Nephron (organoid): Measurements from ENCODE around the gene TSLP.

Source experiments
- H3K27ac Mint-ChIP-seq, 3 experiments: 2 replicates each; pipeline ENCODE4 v1.8.0; 2020; ENCODE audit warnings: mixed read lengths in 3 of 3, mild to moderate bottlenecking in 2 of 3, moderate library complexity in 1 of 3
- H3K27me3 Mint-ChIP-seq: 2 replicates; pipeline ENCODE4 v1.8.0; 2021; ENCODE audit warnings: low read depth, mild to moderate bottlenecking, moderate library complexity, mixed read lengths
- H3K36me3 Mint-ChIP-seq: 2 replicates; pipeline ENCODE4 v1.8.0; 2020; ENCODE audit warnings: low read depth, mixed read lengths
- H3K4me1 Mint-ChIP-seq: 2 replicates; pipeline ENCODE4 v1.8.0; 2020; ENCODE audit warnings: mixed read lengths
- H3K4me3 Mint-ChIP-seq, 3 experiments: 2 replicates each; pipeline ENCODE4 v1.8.0; 2020; ENCODE audit warnings: mild to moderate bottlenecking in 3 of 3, mixed read lengths in 3 of 3, moderate library complexity in 2 of 3
- H3K9me3 Mint-ChIP-seq: 2 replicates; pipeline ENCODE4 v1.8.0; 2020; ENCODE audit warnings: mixed read lengths
- TF ChIP-seq, protein P1 (sequence below), 3 experiments: fragments of 200-600 bp; sonication (generic); IDR thresholded peaks; one replicate each; pipeline ENCODE4 v1.5.0; 2021; ENCODE audit warnings: antibody characterized with exemption in 3 of 3; ENCODE audit not compliant: unreplicated experiment in 3 of 3

The TSLP gene

DNA sequence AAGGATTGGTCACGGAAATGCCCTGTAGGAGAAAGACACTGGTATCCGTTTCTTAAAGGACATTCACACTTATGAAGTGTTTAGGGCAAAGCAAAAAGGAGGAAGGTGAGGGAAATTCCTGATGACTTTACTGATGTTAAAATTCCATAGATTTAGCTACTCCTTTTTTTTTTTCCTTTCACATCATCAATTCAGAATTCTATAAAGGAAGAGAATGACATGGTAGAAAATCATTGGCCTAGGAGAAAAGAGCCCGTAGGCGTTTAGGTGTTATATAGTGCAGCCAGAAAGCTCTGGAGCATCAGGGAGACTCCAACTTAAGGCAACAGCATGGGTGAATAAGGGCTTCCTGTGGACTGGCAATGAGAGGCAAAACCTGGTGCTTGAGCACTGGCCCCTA, at the start of gene TSLP:
TSLP (plus strand) TSS at position 301 of the 400 bp plus-strand sequence. CDS start 178 bp downstream, outside the sequence.
- Mint-ChIP-seq H3K27me3 (peaks cover 97% of the 10 kb centered on the region), H3K27ac (no peak within 1 kb of the TSS), H3K4me3 (peak within 1 kb of the TSS; percentile 81 to 87 (median 86)), H3K9me3 (no peaks in the 10 kb centered on the region), H3K4me1 (peaks cover 10% of the 10 kb centered on the region), H3K36me3 (no peaks in the 10 kb centered on the region)
- TF ChIP-seq, protein P1, sequence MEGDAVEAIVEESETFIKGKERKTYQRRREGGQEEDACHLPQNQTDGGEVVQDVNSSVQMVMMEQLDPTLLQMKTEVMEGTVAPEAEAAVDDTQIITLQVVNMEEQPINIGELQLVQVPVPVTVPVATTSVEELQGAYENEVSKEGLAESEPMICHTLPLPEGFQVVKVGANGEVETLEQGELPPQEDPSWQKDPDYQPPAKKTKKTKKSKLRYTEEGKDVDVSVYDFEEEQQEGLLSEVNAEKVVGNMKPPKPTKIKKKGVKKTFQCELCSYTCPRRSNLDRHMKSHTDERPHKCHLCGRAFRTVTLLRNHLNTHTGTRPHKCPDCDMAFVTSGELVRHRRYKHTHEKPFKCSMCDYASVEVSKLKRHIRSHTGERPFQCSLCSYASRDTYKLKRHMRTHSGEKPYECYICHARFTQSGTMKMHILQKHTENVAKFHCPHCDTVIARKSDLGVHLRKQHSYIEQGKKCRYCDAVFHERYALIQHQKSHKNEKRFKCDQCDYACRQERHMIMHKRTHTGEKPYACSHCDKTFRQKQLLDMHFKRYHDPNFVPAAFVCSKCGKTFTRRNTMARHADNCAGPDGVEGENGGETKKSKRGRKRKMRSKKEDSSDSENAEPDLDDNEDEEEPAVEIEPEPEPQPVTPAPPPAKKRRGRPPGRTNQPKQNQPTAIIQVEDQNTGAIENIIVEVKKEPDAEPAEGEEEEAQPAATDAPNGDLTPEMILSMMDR (IDR thresholded peaks at IDR 0.05; ENCODE audit: unreplicated experiment in 3 of 3) = no peak

DNA sequence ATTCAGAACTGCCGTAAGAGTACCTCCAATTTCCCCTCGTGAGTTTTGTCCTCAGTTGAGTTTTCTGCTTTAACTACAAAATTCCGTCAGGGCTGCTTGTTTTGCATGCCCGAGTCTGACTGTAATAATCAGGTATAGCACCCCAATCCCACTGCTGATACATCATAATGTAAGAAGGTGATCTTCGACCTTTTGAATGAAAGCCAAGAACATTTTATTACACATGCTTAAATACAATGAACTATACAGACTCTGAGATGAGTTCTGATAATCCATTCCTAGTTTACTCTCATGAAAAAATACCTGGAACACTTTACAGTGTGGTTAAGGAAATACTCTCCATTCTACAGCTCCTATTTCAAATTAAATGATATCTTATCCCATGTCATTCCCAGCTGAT, 49.2 kb upstream of the TSLP start:
- Mint-ChIP-seq H3K27me3 (peaks cover 6% of the 10 kb centered on the region), H3K4me3 (no peak overlapping the region), H3K4me1 (no peaks in the 10 kb centered on the region), H3K36me3 (no peaks in the 10 kb centered on the region), H3K9me3 (no peaks in the 10 kb centered on the region), H3K27ac (no peak overlapping the region)
- TF ChIP-seq, protein P1 (IDR thresholded peaks at IDR 0.05; ENCODE audit: unreplicated experiment in 3 of 3) = no peak

DNA sequence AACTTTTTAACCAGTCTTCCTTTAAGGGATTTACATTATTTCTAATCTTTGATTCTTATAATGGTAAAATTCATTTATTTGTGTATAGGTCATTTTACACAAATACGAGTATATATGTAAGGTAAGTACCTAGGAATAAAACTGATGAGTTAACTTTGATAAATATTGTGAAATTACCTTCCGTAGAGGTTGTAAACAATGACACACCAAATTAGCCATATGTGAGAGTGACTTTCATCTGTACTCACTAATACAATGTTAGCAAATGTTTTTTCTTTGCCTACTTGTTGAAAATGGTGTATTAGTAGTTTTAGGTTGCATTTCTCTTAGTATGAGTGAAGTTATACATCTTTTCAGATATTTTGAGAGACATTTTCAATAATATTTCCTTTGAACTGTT, 42.6 kb upstream of the TSLP start:
- Mint-ChIP-seq H3K27ac (no peak overlapping the region), H3K4me1 (no peaks in the 10 kb centered on the region), H3K9me3 (peaks cover 6% of the 10 kb centered on the region), H3K27me3 (peaks cover 6% of the 10 kb centered on the region), H3K4me3 (no peak overlapping the region), H3K36me3 (no peaks in the 10 kb centered on the region)
- TF ChIP-seq, protein P1 (IDR thresholded peaks at IDR 0.05; ENCODE audit: unreplicated experiment in 3 of 3) = no peak

DNA sequence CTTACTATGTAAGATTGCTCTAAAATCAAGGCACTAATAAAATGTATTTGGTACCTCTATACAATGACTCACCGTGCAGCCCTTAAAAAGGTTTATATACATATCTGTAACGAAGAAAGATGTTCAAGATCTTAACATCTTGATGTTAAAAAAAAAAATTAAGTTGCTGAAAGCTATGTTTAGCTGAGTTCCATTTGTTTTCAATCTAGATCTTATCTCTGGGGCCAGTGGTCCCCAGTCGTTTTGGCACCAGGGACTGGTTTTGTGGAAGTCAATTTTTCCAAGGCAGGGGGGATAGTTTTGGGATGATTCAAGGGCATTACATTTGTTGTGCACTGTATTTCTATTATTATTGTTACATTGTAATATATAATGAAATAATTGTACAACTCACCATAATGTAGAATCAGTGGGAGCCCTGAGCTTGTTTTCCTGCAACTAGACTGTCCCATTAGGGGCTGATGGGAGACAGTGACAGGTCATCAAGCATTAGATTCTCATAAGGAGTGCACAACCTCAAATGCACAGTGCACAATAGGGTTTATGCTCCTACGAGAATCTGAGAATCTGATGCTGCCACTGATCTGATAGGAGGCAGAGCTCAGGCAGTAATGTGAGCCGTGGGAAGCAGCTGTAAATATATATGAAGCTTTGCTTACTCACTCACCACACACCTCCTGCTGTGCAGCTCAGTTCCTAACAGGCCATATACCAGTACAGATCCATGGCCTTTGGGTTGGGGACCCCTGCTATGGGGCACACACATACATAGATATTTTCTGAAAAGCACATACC, 27.6 kb upstream of the TSLP start:
- H3K4me1 Mint-ChIP-seq = peaks cover 5% of the 10 kb centered on the region
- H3K36me3 Mint-ChIP-seq = no peaks in the 10 kb centered on the region
- H3K9me3 Mint-ChIP-seq = no peaks in the 10 kb centered on the region
- peak overlapping the region in 1 of 3 experiments; percentile 56 for H3K27ac Mint-ChIP-seq
- H3K27me3 Mint-ChIP-seq = no peaks in the 10 kb centered on the region
- TF ChIP-seq, protein P1 (IDR thresholded peaks at IDR 0.05; ENCODE audit: unreplicated experiment in 3 of 3) = no peak
- H3K4me3 Mint-ChIP-seq = no peak overlapping the region

DNA sequence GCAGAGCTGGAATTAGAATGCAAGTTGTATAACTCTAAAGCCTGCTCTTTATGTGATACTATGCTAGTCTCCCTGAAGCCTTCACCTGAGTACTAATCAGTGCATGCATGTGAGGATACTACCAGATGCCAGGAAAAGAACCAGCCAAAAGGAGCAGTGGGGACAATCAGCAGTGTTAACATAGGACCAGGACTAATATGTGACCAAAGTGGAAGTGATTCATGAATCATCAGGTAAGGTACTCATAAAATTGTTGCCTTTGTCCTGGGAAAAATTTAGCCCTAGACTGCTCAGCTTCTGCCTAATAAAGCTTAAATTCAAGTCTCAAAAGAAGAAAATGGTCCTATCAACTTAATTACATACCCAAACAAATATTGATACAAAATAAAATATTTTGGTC, 13.4 kb upstream of the TSLP start:
- no peak overlapping the region for H3K27ac Mint-ChIP-seq
- H3K9me3 Mint-ChIP-seq = peaks cover 3% of the 10 kb centered on the region
- no peaks in the 10 kb centered on the region for H3K27me3 Mint-ChIP-seq
- no peaks in the 10 kb centered on the region for H3K4me1 Mint-ChIP-seq
- TF ChIP-seq, protein P1 (IDR thresholded peaks at IDR 0.05; ENCODE audit: unreplicated experiment in 3 of 3) = no peak
- H3K4me3 Mint-ChIP-seq = no peak overlapping the region
- no peaks in the 10 kb centered on the region for H3K36me3 Mint-ChIP-seq

DNA sequence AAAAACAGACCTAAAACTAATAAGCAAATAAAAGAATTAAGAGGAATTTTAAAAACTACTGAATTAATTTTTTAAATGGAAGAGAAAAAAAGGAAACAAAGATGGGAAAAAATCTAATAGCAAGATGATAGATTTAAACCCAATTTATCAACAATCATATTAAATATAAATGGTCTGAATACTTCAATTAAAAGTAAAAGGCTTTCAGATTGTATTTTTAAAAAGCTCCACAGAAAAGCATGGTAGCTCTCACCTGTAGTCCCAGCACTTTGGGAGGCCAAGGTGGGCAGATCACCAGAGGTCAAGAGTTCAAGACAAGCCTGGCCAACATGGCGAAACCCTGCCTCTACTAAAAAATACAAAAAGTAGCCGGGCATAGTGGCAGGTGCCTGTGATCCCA, 11.3 kb upstream of the TSLP start:
- Mint-ChIP-seq H3K27ac (no peak overlapping the region), H3K27me3 (peaks cover 3% of the 10 kb centered on the region), H3K36me3 (no peaks in the 10 kb centered on the region), H3K4me3 (no peak overlapping the region), H3K9me3 (peaks cover 3% of the 10 kb centered on the region), H3K4me1 (no peaks in the 10 kb centered on the region)
- TF ChIP-seq, protein P1 (IDR thresholded peaks at IDR 0.05; ENCODE audit: unreplicated experiment in 3 of 3) = no peak
